Uterine smooth muscle cell (primary cell): ENCODE data around the gene GLRX. TPM values are rescaled to one million over a fixed set of nuclear protein-coding genes. Genes with fewer than 3 reads are reported as not detected.

Experiments used
- total RNA-seq: library from RNA; depleted of rRNA; stranded (reverse); fragments of >200 nt; gene quantifications from 2 replicates; pipeline ENCODE4 v1.2.3, GENCODE V29; 2014

The GLRX gene, protein sequence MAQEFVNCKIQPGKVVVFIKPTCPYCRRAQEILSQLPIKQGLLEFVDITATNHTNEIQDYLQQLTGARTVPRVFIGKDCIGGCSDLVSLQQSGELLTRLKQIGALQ
- 47.9 and 49.9 TPM in 2 replicates for total RNA-seq

DNA sequence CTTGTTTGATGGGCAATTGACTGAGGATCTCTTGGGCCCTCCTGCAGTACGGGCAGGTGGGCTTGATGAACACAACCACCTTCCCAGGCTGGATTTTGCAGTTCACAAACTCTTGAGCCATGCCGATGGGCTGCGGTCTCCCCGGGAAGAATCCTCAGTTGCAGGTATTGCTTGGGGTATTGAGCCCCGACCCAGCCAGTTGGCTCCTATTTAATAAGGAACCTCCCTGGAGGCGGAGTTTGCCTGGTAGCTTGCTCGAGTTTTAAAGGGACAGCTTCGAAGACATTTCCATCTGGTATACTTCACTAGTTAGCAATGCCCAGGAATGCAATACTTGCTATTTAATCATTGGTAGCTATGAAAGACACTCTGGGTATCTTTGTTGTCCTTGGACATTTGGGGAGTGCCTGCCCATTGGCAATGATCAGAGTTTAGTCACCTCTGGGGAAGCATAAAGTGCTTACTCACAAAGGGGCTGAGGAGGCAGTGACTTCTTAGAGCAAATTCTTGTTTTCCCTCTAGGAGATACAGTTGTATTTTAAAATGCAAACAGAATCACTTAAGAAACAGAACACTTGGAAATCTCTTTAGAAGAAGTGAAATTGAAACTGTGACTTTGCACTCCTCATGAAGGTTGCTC lies at the start of gene GLRX:
GLRX (minus strand) TSS at position 185 of the 640 bp plus-strand sequence; CDS start at position 121, 64 bp downstream.

Other genes starting within 250 kb of the GLRX start
- 0.12 and 0.33 TPM in 2 replicates for gene GPR150, start 202.6 kb downstream of the GLRX start, total RNA-seq
- 3.5 and 4.0 TPM in 2 replicates for gene RFESD, start 175.9 kb downstream of the GLRX start, total RNA-seq
- gene SPATA9, start 139.7 kb downstream of the GLRX start, total RNA-seq, result 0.22 and 0.25 TPM in 2 replicates
- 220 and 313 TPM in 2 replicates for gene RHOBTB3, start 91.4 kb downstream of the GLRX start, total RNA-seq
- gene ELL2, start 139.1 kb upstream of the GLRX start, total RNA-seq, result 53.6 and 63.7 TPM in 2 replicates